RPMI8226 (cell line): Measurements from ENCODE around the gene SPTLC3.
"Not testable (repeated sequence)": the region's sequence is repeated elsewhere in the genome, so short reads cannot be mapped to it uniquely, and the experiment has no call there.

Source experiments
- DNase-seq: peaks from one replicate; pipeline ENCODE4 v3.0.0-alpha.2; 2015

Gene SPTLC3

GRCh38 chr20:13008761-13009681 lies at the start of gene SPTLC3:
TSS of gene SPTLC3 (plus strand) at chr20:13008972. CDS start at chr20:13009268, 296 bp downstream.
- DNase-seq, result peak; percentile 63

- DNase-seq, result no peak
Observed at GRCh38 chr20:12961725-12962124, 47.0 kb upstream of the SPTLC3 start.

GRCh38 chr20:12962895-12963294 lies 45.9 kb upstream of the SPTLC3 start:
- no peak for DNase-seq

DNA sequence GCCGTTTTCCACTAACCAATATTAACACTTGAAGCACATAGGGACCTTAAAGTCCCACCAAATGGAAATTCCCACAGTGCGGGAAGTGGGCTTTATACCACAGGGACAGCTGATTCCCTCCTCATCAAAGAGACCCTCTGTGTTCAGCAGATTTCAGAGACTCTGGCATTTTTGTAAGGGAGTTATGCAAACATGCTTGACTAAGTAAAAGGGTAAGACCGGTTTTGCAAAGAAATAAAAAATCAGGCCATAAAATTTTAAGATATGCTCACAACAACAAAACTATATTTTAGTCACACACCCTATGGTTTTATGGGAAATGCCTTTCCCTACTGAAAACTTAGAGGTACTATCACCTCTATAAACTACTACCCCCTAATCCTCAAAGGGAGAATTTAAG lies 45.4 kb upstream of the SPTLC3 start:
- no peak for DNase-seq

GRCh38 chr20:12965212-12965869 lies 43.4 kb upstream of the SPTLC3 start:
- DNase-seq, result no peak

- no peak for DNase-seq
Observed at GRCh38 chr20:12965870-12966251, 42.9 kb upstream of the SPTLC3 start.

DNA sequence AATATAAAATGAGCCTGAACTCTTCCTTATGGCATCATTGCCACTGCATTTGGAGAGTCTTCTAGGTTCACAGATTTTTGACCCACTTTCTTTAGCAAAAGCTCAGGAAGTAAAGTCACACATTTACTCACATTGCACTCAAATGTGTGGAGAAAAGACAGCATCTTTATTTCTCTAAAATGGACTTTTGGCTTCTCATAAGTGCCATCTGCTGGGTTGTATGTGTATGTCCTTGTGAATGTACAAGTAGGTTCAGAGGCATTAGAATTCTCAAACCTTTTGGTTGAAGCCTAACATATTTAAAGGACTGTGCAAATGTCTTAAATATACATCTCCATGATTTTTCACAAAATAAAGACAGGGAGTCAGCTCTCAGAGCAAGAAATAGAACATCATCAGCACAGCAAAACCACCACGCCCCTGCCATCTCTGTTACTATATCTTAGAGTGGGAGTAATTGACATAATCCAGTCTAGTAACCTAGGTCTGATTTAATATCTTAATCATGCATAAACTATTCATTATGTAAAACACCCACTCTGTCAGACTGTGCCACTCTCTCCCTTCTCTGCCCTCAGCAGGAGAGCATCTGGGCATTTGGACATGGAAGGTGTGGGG lies 42.2 kb upstream of the SPTLC3 start:
- peak; percentile 28 for DNase-seq

- DNase-seq, result no peak
Observed at GRCh38 chr20:12967932-12968331, 40.8 kb upstream of the SPTLC3 start.

- DNase-seq, result no peak
Observed at GRCh38 chr20:12968472-12968871, 40.3 kb upstream of the SPTLC3 start.

DNA sequence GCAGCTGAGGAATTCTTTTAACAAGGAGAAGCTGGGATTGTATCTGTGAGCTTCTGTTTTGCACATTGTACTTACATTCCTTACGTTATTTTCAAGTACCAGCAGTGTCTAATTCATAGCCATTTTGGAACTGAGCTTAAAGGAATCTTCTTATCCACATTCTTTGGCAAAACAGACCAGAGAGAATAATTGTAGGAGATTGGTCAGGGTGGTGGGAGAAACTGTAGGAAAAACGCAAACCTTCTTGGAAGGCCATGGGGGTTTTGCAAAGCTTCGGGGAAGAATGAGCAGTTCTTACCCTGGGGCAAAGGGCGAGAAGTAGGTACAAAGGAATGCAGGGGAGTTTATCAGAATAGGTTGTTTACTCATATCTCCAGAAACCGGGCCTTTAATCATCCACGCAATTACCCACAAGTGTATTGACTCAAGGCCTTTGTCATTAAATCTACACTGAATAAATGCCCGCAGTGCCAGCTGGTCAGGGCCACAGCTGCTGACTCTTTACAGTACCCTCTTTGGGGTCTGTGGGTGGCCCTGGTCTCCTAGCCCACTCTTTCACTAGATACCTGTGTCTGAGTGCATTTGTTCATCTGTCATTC lies 39.6 kb upstream of the SPTLC3 start:
- no peak for DNase-seq

DNA sequence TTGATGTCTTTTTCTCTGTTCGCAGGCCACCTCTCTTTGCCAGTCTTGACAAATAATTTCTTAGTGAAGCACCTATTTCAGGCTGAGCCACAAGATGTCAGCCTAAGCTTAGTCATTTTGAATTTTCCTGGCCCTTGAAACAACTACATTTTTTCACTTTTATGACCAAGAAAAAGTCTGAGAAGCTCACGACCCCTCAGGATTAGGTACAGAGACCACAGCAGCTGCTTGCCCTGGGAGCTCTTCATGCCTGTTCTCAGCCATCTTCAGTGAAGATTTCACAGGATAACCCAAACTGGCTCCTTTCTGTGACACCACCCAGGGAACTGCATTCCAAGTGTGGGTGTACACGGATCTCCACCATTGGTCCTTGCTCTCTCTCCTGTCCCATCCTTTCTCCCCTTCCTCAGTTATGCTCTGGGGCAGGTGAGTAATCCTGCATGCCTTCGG lies 38.4 kb upstream of the SPTLC3 start:
- DNase-seq, result peak; percentile 55

DNA sequence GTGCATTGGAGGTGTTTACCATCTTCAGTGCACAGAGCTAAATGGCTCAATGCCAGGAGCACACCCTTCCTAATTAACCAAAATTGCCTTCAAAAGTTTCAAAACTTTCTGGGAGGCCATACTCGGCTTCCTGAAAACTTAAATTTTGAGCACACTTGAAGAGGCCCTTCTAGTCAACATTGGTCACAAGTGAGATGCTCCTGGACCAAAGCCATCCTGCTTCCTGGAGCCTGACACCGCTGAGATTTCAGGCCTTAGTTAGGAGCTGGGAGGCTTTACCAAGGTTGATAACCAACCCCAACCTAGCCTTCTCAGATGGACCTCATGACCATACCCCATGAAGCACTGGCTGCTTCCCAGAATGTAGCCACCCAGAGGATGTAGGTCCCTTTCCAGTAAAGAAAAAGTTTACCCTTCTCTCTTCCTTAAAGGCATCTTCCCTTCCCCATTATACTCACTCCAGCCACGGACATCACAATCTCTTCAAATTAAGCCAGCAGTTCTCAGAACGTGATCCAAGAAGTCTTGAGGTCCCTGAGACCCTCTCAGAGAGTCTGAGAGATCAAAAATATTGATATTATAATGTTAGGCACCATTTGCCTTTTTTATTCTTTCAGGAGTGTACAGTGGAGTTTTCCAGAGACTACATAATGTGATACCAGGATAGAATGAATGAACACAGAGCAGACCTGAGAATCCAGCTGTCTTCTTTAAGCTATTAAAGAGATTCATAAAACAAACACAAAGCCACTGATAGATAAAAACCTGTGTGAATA lies 32.8 kb upstream of the SPTLC3 start:
- peak; percentile 33 for DNase-seq

DNA sequence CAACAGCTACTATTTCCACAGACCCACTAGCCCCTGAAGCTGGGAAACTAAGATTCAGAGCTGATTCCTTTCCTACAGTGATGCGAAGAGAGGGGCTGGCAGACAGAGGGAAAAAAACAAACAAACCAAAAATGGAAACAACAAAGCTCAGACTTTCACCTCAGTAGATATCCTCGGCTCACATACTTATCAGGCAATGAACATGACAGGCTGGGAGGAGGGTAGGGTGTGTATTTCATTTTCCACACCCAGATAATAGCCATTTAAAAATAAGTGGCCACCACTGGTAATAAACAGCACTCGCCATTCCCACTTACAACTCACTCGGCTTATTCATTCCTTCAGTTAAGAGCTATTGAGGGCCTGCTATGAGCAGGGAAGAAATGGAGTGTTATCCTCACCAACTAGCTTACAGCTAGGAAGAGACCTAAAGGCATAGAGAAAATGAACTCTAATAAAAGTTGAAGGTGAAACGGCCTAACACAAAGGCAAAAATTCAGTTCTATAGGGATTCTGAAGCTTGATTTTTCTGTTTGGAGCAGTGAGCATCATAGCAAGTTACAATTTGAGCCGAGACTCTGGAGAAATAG lies 32.0 kb upstream of the SPTLC3 start:
- DNase-seq, result no peak

GRCh38 chr20:12977328-12978125 lies 31.2 kb upstream of the SPTLC3 start:
- peak; percentile 48 for DNase-seq

DNA sequence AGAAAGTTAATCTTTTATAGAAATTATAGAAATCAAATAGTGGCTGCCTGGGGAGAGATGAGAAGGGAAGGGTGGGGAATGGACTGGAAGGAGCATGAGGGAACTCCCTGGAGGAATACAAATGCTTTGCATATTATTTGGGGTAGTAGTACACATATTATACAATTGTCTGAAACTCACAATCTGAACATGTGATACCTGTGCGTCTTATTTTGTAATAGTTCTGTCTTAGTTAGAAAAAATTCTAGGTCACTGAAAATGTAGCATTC lies 30.7 kb upstream of the SPTLC3 start:
- DNase-seq, result no peak

DNA sequence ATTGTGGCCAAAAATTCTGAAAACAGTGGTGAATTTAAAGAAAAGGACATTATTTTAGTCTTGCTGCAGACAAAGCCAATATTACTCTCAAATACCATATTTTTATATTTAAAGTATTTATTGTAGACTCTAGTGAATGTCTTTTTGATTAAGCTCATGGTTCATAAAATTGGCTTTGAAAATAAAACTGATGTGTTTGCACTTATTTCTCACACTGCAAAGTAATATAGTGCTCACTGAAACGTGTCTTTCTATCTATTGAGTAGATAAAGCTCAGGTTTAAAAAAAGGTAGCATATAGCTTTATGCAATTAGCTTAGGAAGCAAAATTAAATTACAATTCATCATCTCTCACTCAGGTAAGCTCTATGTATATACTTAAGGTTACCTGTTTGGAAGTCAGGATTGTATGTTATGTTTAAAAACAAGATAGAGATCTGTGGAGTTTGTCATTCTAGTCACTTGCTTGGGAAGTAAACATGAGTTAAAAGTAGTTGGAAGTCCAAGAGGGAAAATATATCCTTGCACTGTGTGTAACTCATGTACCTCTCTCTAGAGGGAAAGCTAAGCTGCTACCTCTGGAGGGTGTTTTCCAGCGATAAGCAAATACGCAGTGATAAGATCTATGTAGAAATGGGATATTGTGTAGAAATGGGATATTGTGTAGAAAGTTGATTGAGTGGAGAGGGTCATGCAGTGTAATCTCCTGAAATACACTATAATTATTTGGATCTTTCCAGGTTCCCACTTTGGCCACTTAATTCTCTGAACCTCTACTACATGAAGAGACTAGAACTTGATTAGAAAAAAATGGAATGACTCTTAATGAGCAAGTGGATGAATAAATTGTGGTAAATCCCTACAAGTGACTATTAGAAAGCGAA lies 29.9 kb upstream of the SPTLC3 start:
- no peak for DNase-seq

DNA sequence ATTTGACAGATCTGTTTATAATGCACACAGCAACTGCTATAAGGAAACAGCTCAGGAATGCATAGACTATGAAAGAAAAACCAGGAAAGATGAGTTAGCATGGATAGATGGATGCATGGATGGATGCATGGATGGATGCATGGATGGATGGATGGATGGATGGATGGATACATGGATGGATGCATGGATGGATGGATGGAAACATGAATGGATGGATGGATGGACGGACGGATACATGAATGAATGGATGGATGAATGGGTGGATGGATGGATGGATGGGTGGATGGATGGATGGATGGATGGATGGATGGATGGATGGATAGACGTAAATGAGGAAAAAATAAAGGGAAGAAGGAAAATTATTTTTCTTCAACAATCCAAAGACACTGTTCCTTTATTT lies 29.1 kb upstream of the SPTLC3 start:
- DNase-seq, result not testable (repeated sequence)

- DNase-seq, result no peak
Observed at GRCh38 chr20:12982098-12982497, 26.7 kb upstream of the SPTLC3 start.

DNA sequence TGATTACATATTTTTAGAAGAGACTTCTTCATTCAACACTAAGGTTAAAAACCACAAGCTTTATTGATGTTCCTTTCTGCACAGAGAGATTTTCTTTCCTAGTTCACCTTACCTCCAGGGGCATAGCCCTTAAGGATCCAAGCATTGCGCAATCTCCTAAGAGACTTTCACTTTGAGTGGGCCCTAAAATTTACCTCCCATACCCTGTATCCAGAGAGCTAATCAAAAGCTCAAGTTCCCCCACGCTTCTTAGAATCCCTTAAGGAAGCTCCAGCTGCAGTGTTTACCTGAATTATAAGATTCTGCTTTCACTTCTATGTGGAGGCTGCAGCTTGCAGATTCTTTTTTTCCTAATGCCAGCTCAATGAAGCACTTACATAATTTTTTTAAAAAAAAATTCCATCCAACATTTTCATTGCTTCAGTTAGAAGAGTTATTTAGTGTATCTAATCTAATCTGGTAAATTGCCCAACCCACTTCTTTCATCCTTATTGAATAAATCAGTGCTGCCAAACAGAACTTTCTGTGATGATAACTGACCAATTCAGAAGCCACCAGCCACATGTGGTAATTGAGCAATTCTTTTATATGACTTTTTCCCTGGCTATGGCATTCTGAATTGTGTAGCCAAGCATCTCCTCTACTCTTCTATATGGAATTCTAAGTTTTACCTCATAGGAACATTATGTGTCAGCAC lies 24.6 kb upstream of the SPTLC3 start:
- DNase-seq, result no peak

DNA sequence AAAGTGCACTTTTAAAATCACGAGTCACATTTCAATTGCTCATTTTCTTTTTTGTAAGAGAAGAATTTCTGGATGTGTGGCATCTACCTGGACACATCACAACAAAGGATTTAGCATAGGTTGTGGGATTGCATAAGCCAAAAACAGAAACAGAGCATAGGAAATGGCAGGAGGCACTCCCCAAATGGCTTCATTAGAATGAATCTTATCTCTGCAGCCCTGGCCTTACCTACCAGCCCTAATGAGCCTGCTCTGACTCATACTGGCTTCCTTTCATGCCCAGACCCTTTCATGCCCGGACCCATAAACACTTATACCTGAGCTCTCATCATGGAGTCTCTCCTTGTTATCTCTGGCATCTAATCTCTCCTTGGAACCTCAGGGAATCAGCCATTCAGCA lies 23.9 kb upstream of the SPTLC3 start:
- DNase-seq, result no peak
